Lower lobe of right lung (tissue), 2 donors: ENCODE results near the gene INPP4A. TPM values are rescaled to one million over a fixed set of nuclear protein-coding genes. Genes with fewer than 3 reads are reported as not detected.

Source experiments
- ATAC-seq, 2 donors: fragments of 200-7000 bp; cut with Tn5 transposase; one replicate each; pipeline ENCODE4 v1.9.1; 2020 to 2022; ENCODE audit warnings: mild to moderate bottlenecking in 2 of 2, moderate library complexity in 2 of 2
- DNase-seq: peaks from one replicate; pipeline ENCODE4 v3.0.0-alpha.2; 2020
- H3K27ac ChIP-seq: fragments of 200-600 bp; one replicate; pipeline ENCODE4 v1.8.0; 2022
- H3K27me3 ChIP-seq: fragments of 200-600 bp; one replicate; pipeline ENCODE4 v1.8.0; 2022; ENCODE audit warnings: low read depth
- H3K36me3 ChIP-seq: fragments of 200-600 bp; one replicate; pipeline ENCODE4 v1.8.0; 2022; ENCODE audit warnings: mild to moderate bottlenecking
- H3K4me1 ChIP-seq: fragments of 200-600 bp; one replicate; pipeline ENCODE4 v1.8.0; 2022
- H3K4me3 ChIP-seq: fragments of 200-600 bp; one replicate; pipeline ENCODE4 v1.8.0; 2022; ENCODE audit warnings: mild to moderate bottlenecking
- H3K9me3 ChIP-seq: fragments of 200-600 bp; one replicate; pipeline ENCODE4 v1.8.0; 2022
- CTCF ChIP-seq: fragments of 200-600 bp; IDR thresholded peaks from one replicate; pipeline ENCODE4 v1.8.0; 2022; ENCODE audit warnings: antibody characterized with exemption, mild to moderate bottlenecking
- intact Hi-C: fragments of 100-400 bp; cut with DNase I; formaldehyde crosslinking; loops from one replicate; pipeline ENCODE4 v1.11.0; 2022
- total RNA-seq: library from RNA; stranded (reverse); fragmentation: NEBNext Ultra II Directional; extraction: Animal tissue kit (Norgen Biotek cat#: 25700); gene quantifications from one replicate; pipeline ENCODE4 v1.2.1, GENCODE V29; 2021
- donor health status: DM: no; HTN: yes; CAD: no; lungs with severe emphysema.

The INPP4A gene
- total RNA-seq, 1 donor from 2014 or later = 35.6 TPM

GRCh38 chr2:98577313-98577712 is 132.7 kb downstream of the INPP4A start:
- intact Hi-C loops = no loop called here
- H3K36me3 ChIP-seq = peaks cover 97% of the 10 kb centered on the region
- no peaks in the 10 kb centered on the region for H3K9me3 ChIP-seq
- no peak for TF ChIP-seq CTCF
- no peaks in the 10 kb centered on the region for H3K4me1 ChIP-seq
- H3K27ac ChIP-seq = no peak overlapping the region
- ATAC-seq (no peak), DNase-seq (no peak)
- no peaks in the 10 kb centered on the region for H3K27me3 ChIP-seq
- no peak overlapping the region for H3K4me3 ChIP-seq

- Histone ChIP-seq H3K36me3 (peaks cover 96% of the 10 kb centered on the region), H3K9me3 (no peaks in the 10 kb centered on the region), H3K27ac (no peak overlapping the region), H3K27me3 (no peaks in the 10 kb centered on the region), H3K4me1 (no peaks in the 10 kb centered on the region), H3K4me3 (no peak overlapping the region)
- ATAC-seq = no peak
- intact Hi-C loops = no loop called here
- DNase-seq = no peak
- no peak for TF ChIP-seq CTCF
Measured at GRCh38 chr2:98578231-98578630, 133.6 kb downstream of the INPP4A start.

- intact Hi-C loops = no loop called here
- H3K36me3 ChIP-seq = peaks cover 93% of the 10 kb centered on the region
- ATAC-seq = no peak
Measured at GRCh38 chr2:98579926-98580325, 135.3 kb downstream of the INPP4A start.

GRCh38 chr2:98580656-98581284 is 136.1 kb downstream of the INPP4A start:
- H3K4me1 ChIP-seq = no peaks in the 10 kb centered on the region
- H3K9me3 ChIP-seq = no peaks in the 10 kb centered on the region
- DNase-seq (no peak), ATAC-seq (no peak)
- H3K36me3 ChIP-seq = peaks cover 93% of the 10 kb centered on the region
- intact Hi-C loops = no loop called here
- TF ChIP-seq CTCF = no peak
- H3K27ac ChIP-seq = no peak overlapping the region
- H3K27me3 ChIP-seq = no peaks in the 10 kb centered on the region
- no peak overlapping the region for H3K4me3 ChIP-seq

More at GRCh38 chr2:98579926-98580325, 135.3 kb downstream of the INPP4A start:
- Histone ChIP-seq H3K27me3 (no peaks in the 10 kb centered on the region), H3K27ac (no peak overlapping the region), H3K4me1 (no peaks in the 10 kb centered on the region), H3K4me3 (no peak overlapping the region), H3K9me3 (no peaks in the 10 kb centered on the region)
- DNase-seq = no peak
- no peak for TF ChIP-seq CTCF

- Histone ChIP-seq H3K27ac (no peak overlapping the region), H3K27me3 (no peaks in the 10 kb centered on the region), H3K4me3 (no peak overlapping the region), H3K9me3 (no peaks in the 10 kb centered on the region), H3K36me3 (peaks cover 93% of the 10 kb centered on the region), H3K4me1 (no peaks in the 10 kb centered on the region)
- ATAC-seq = no peak
- no peak for TF ChIP-seq CTCF
- no peak for DNase-seq
- intact Hi-C loops = no loop called here
Measured at GRCh38 chr2:98582523-98582922, 137.9 kb downstream of the INPP4A start.
